GM18907 (cell line): ENCODE measurements around the gene NSG1.
A peak's percentile ranks its signal among the peaks of the same experiment; 100 is the strongest.
"Not testable (repeated sequence)": the region's sequence is repeated elsewhere in the genome, so short reads cannot be mapped to it uniquely, and the experiment has no call there.

ENCODE experiments used
- ATAC-seq: cut with Tn5 transposase; IDR thresholded peaks from one replicate; pipeline ENCODE4 v1.9.1; 2021; ENCODE audit warnings: mild to moderate bottlenecking, moderate library complexity; ENCODE audit not compliant: unreplicated experiment

NSG1 gene

GRCh38 chr4:4386736-4387392 is at the start of gene NSG1:
NSG1 (plus strand) TSS chr4:4387102; CDS start chr4:4387630, 528 bp downstream.
- no peak for ATAC-seq

GRCh38 chr4:4338210-4339001 is 48.5 kb upstream of the NSG1 start:
- no peak for ATAC-seq

GRCh38 chr4:4339504-4340085 is 47.3 kb upstream of the NSG1 start:
- ATAC-seq: no peak

GRCh38 chr4:4341861-4342650 is 44.8 kb upstream of the NSG1 start:
- ATAC-seq: no peak

GRCh38 chr4:4343038-4343437 is 43.9 kb upstream of the NSG1 start:
- no peak for ATAC-seq

- ATAC-seq: peak; percentile 87
Observed at GRCh38 chr4:4344915-4345527, 41.9 kb upstream of the NSG1 start.

- no peak for ATAC-seq
Observed at GRCh38 chr4:4347585-4347984, 39.3 kb upstream of the NSG1 start.

- ATAC-seq: not testable (repeated sequence)
Observed at GRCh38 chr4:4348585-4348984, 38.3 kb upstream of the NSG1 start.

GRCh38 chr4:4349867-4350266 is 37.0 kb upstream of the NSG1 start:
- no peak for ATAC-seq

GRCh38 chr4:4350909-4351308 is 36.0 kb upstream of the NSG1 start:
- no peak for ATAC-seq

GRCh38 chr4:4355302-4355701 is 31.6 kb upstream of the NSG1 start:
- ATAC-seq: no peak

- no peak for ATAC-seq
Observed at GRCh38 chr4:4356106-4357041, 30.5 kb upstream of the NSG1 start.

- ATAC-seq: no peak
Observed at GRCh38 chr4:4358093-4358854, 28.6 kb upstream of the NSG1 start.

- ATAC-seq: no peak
Observed at GRCh38 chr4:4361883-4362282, 25.0 kb upstream of the NSG1 start.

- no peak for ATAC-seq
Observed at GRCh38 chr4:4362991-4363697, 23.8 kb upstream of the NSG1 start.

GRCh38 chr4:4364061-4364460 is 22.8 kb upstream of the NSG1 start:
- ATAC-seq: no peak

GRCh38 chr4:4364486-4365208 is 22.3 kb upstream of the NSG1 start:
- ATAC-seq: no peak
